ENCODE measurements around the gene DBH.

DBH gene

GRCh38 chr9:133703591-133704399 is 67.6 kb downstream of the DBH start (continued):
- TF ChIP-seq TSHZ2 (CRISPR knock-in tag; IDR thresholded peaks at IDR 0.05) (no peak), CSDC2 (CRISPR knock-in tag; IDR thresholded peaks at IDR 0.05) (no peak)

- ATAC-seq, result no peak
- TF ChIP-seq TOX (CRISPR knock-in tag; IDR thresholded peaks at IDR 0.05; ENCODE audit: borderline replicate concordance) (no peak), SNAI2 (CRISPR knock-in tag; IDR thresholded peaks at IDR 0.05) (no peak), ZFP30 (CRISPR knock-in tag; IDR thresholded peaks at IDR 0.05) (no peak), RARB (CRISPR knock-in tag; IDR thresholded peaks at IDR 0.05) (no peak), CSRNP3 (CRISPR knock-in tag; IDR thresholded peaks at IDR 0.05) (no peak), ZNF8 (CRISPR knock-in tag; IDR thresholded peaks at IDR 0.05) (no peak), ZNF70 (CRISPR knock-in tag; IDR thresholded peaks at IDR 0.05) (no peak), BACH2 (CRISPR knock-in tag; IDR thresholded peaks at IDR 0.05; ENCODE audit: borderline replicate concordance) (no peak), ISL1 (CRISPR knock-in tag; IDR thresholded peaks at IDR 0.05) (no peak), POU6F1 (CRISPR knock-in tag; IDR thresholded peaks at IDR 0.05; ENCODE audit: borderline replicate concordance, low read depth) (no peak), TSHZ2 (CRISPR knock-in tag; IDR thresholded peaks at IDR 0.05) (no peak), CREB5 (CRISPR knock-in tag; IDR thresholded peaks at IDR 0.05; ENCODE audit: low read depth) (no peak), PPARA (CRISPR knock-in tag; IDR thresholded peaks at IDR 0.05; ENCODE audit: borderline replicate concordance) (no peak), ZC3H10 (CRISPR knock-in tag; IDR thresholded peaks at IDR 0.05) (no peak)
Measured at GRCh38 chr9:133704711-133705181, 68.6 kb downstream of the DBH start.

- no peak for ATAC-seq
- TF ChIP-seq SNAI2 (CRISPR knock-in tag; IDR thresholded peaks at IDR 0.05) (no peak), PATZ1 (CRISPR knock-in tag; IDR thresholded peaks at IDR 0.05; ENCODE audit: borderline replicate concordance) (no peak), BACH2 (CRISPR knock-in tag; IDR thresholded peaks at IDR 0.05; ENCODE audit: borderline replicate concordance) (no peak), OSR1 (CRISPR knock-in tag; IDR thresholded peaks at IDR 0.05) (no peak), GLIS3 (CRISPR knock-in tag; IDR thresholded peaks at IDR 0.05) (no peak), ARNTL (CRISPR knock-in tag; IDR thresholded peaks at IDR 0.05; ENCODE audit: borderline replicate concordance, low read depth) (no peak), PPARA (CRISPR knock-in tag; IDR thresholded peaks at IDR 0.05; ENCODE audit: borderline replicate concordance) (no peak), TOX (CRISPR knock-in tag; IDR thresholded peaks at IDR 0.05; ENCODE audit: borderline replicate concordance) (no peak), ZFP30 (CRISPR knock-in tag; IDR thresholded peaks at IDR 0.05) (no peak), ZNF70 (CRISPR knock-in tag; IDR thresholded peaks at IDR 0.05) (no peak), ZNF8 (CRISPR knock-in tag; IDR thresholded peaks at IDR 0.05) (no peak), CSDC2 (CRISPR knock-in tag; IDR thresholded peaks at IDR 0.05) (no peak), ZFP3 (CRISPR knock-in tag; IDR thresholded peaks at IDR 0.05) (no peak), TSHZ2 (CRISPR knock-in tag; IDR thresholded peaks at IDR 0.05) (no peak)
Measured at GRCh38 chr9:133705576-133705975, 69.4 kb downstream of the DBH start.

Measured in SK-N-SH treated with all-trans-retinoic acid at 6 μM for 48 hours (cell line).